Activated CD4-positive, alpha-beta memory T cell treated with anti-CD3 and anti-CD28 coated beads for 36 hours (primary cell): Measurements from ENCODE around the gene MTHFSD. TPM values are rescaled to one million over a fixed set of nuclear protein-coding genes. Genes with fewer than 3 reads are reported as not detected.

Source experiments
- CTCF ChIA-PET: fragments of 350-600 bp; sonication (Branson Sonifier 250); formaldehyde crosslinking; loops from one replicate; lab custom pipeline; 2021; ENCODE audit warnings: antibody characterized with exemption, inconsistent platforms; lab: Charles Lee
- POLR2A ChIA-PET: fragments of 350-600 bp; sonication (Branson Sonifier 250); formaldehyde crosslinking; loops from one replicate; lab custom pipeline; 2021; ENCODE audit warnings: antibody characterized with exemption; lab: Charles Lee
- DNase-seq: peaks from one replicate; pipeline ENCODE4 v3.0.0-alpha.2; 2020
- H3K27ac Mint-ChIP-seq: one replicate; pipeline ENCODE4 v1.8.0; 2021; ENCODE audit warnings: mixed read lengths
- H3K27me3 Mint-ChIP-seq: one replicate; pipeline ENCODE4 v1.8.0; 2021; ENCODE audit warnings: mixed read lengths
- H3K36me3 Mint-ChIP-seq: one replicate; pipeline ENCODE4 v1.8.0; 2021; ENCODE audit warnings: mixed read lengths
- H3K4me1 Mint-ChIP-seq: one replicate; pipeline ENCODE4 v1.8.0; 2021; ENCODE audit warnings: low read depth, mixed read lengths
- H3K4me3 Mint-ChIP-seq: one replicate; pipeline ENCODE4 v1.8.0; 2021; ENCODE audit warnings: mild to moderate bottlenecking, mixed read lengths
- H3K9me3 Mint-ChIP-seq: one replicate; pipeline ENCODE4 v1.8.0; 2021; ENCODE audit warnings: mixed read lengths
- intact Hi-C: fragments of 100-400 bp; cut with micrococcal nuclease; formaldehyde crosslinking; loops from one replicate; pipeline ENCODE4 v1.15.1; 2023
- total RNA-seq, 2 experiments: library from RNA; stranded (reverse); gene quantifications; one replicate each; pipeline ENCODE4 v1.2.3, GENCODE V29; 2021

The MTHFSD gene
- total RNA-seq, 2 experiments from 2014 or later, result 17.9 to 19.0 TPM

DNA sequence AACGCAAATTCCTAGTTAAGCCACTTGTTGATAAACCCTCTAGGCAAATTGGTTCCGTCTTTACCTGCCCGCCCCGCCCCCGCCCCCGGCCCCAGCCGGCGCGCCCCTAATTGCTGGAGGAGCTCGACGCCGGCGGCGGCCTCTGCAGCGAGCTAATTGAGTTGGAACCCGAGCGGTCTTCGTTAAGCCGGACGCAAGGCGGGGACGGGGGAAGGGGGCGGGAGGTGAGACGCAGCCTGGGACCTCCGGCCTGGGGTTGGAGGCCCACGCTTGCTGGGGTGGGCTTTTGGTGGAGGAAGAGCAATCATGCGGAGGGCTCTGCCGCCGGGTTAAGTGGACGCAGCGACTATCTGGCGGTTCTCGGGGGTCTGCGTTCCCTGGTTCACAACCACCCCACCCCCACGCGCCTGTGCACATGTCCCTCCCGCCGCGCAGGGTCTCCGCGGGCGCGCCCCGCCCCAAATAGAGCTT is 57.4 kb downstream of the MTHFSD start:
- H3K36me3 Mint-ChIP-seq, result no peaks in the 10 kb centered on the region
- no peak overlapping the region for H3K27ac Mint-ChIP-seq
- H3K4me1 Mint-ChIP-seq, result no peaks in the 10 kb centered on the region
- intact Hi-C loops, result no loop called here
- DNase-seq, result no peak
- H3K27me3 Mint-ChIP-seq, result peaks cover 71% of the 10 kb centered on the region
- no peak overlapping the region for H3K4me3 Mint-ChIP-seq
- no peaks in the 10 kb centered on the region for H3K9me3 Mint-ChIP-seq
- ChIA-PET POLR2A (no interaction called here), CTCF (interaction anchor here (0.5 kb wide), 1 partner anchor 273 kb away, joined by 3 read pairs; no protein-coding TSS in a partner anchor)

DNA sequence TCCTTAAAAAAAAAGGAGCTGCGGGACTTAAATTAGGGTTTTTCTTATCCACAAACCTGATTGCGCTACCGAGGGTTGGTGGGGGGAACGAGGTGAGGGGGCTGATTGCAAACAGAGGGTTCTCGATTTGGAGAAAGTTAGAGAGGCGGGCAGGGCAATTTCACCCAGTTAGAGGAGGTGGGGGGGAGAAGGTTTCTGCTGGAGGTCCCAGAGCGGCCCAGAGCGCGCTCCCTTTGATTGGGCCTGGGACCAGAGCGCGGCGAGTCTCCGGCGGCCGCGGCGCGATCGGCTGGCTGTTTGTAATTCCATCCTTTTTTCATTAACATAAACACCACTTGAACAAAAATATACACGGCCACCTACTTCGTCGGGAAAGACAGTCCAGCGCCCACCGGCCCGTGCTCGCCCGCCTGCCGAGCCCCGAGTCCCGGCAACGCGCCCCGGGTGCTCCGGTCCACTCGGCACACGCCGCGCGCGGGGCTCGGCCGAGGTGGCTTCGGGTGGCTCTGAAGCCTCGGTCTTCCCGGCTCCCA is 58.0 kb downstream of the MTHFSD start:
- Mint-ChIP-seq H3K36me3 (no peaks in the 10 kb centered on the region), H3K27ac (no peak overlapping the region), H3K9me3 (no peaks in the 10 kb centered on the region), H3K4me1 (no peaks in the 10 kb centered on the region), H3K27me3 (peaks cover 71% of the 10 kb centered on the region), H3K4me3 (no peak overlapping the region)
- intact Hi-C loops, result no loop called here
- no peak for DNase-seq
- ChIA-PET CTCF (no interaction called here), POLR2A (no interaction called here)

DNA sequence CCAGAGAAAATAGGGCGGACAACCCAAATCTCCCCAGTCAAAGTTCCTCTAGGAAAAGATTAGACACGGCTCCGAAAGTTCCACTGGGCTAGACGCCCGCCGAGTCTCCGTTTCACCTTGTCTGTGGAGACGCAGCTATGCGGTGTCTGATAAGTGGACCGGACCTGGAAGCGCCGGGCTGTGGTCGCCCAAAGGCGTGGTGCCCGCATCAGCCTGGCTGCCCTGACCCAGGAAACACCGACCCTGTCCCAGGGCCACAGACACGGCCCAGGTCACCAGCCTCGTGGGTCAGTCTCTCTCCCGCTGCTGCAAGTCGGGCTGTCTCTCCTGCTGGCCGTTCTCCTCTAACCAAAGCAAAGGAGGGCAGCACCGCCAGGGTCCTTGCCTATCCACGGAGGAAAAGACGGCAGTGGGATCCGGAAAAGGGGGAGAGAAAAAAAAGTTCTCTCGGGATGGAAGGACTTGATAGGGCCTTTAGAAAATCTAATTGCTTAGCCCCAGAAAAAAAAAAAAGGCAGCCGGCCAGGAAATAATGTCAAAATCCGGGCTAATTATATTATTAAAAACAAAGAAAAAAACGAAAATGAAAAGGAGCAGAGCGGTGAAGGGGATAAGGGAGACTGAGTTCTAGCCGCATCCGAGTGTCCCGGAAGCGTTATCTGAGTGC is 58.6 kb downstream of the MTHFSD start:
- intact Hi-C loops, result no loop called here
- Mint-ChIP-seq H3K9me3 (no peaks in the 10 kb centered on the region), H3K27ac (no peak overlapping the region), H3K4me1 (no peaks in the 10 kb centered on the region), H3K36me3 (no peaks in the 10 kb centered on the region), H3K27me3 (peaks cover 69% of the 10 kb centered on the region), H3K4me3 (no peak overlapping the region)
- POLR2A ChIA-PET, result no interaction called here
- no peak for DNase-seq
- CTCF ChIA-PET, result no interaction called here

DNA sequence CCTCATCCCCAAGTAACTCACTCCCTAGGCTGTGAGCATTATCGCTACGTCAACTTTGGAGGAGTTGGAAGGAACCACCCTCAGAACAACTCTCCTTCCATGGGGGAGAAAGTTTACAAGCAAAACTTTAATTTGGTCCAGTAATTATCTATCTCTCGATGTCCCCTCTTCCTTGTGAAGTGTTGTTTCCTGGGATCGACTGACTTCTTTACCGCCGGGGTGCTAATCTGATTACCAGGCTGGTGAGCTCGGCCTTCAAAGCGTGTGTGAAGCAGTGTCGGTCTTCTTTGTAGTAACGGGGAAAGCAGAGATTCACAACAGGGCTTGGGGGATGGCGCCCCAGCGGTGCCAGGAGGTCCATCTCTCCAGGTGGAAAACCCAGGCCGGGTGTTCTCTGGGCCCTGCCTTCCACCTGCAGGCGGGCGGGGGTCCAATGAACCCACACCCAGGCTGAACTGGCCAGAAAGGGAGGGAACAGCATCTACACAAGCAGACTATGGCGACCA is 59.2 kb downstream of the MTHFSD start:
- intact Hi-C loops, result no loop called here

DNA sequence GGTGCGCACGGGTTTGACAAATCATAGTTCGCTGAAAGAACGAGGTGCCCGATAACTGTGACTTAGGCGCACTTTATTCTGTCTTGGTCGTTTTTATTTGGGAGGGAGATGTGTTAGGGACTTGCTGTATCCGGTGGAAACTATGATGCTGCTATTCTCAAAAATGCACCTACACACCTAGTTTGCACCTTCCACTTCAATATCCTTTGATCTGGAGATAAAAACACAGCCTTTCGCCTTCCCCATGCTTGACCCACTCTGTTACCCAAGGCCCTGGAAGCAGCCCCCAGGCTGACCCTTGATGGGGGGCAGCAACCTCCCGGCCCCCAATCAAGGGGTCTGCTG is 59.7 kb downstream of the MTHFSD start:
- POLR2A ChIA-PET, result no interaction called here
- Mint-ChIP-seq H3K27me3 (peaks cover 70% of the 10 kb centered on the region), H3K4me1 (no peaks in the 10 kb centered on the region), H3K36me3 (no peaks in the 10 kb centered on the region), H3K27ac (no peak overlapping the region), H3K4me3 (no peak overlapping the region), H3K9me3 (no peaks in the 10 kb centered on the region)
- DNase-seq, result no peak
- intact Hi-C loops, result no loop called here
- CTCF ChIA-PET, result no interaction called here

More for the DNA sequence above, 59.2 kb downstream of the MTHFSD start:
- Mint-ChIP-seq H3K9me3 (no peaks in the 10 kb centered on the region), H3K4me1 (no peaks in the 10 kb centered on the region), H3K27ac (no peak overlapping the region), H3K36me3 (no peaks in the 10 kb centered on the region), H3K4me3 (no peak overlapping the region), H3K27me3 (peaks cover 70% of the 10 kb centered on the region)
- no peak for DNase-seq
- ChIA-PET CTCF (no interaction called here), POLR2A (no interaction called here)

DNA sequence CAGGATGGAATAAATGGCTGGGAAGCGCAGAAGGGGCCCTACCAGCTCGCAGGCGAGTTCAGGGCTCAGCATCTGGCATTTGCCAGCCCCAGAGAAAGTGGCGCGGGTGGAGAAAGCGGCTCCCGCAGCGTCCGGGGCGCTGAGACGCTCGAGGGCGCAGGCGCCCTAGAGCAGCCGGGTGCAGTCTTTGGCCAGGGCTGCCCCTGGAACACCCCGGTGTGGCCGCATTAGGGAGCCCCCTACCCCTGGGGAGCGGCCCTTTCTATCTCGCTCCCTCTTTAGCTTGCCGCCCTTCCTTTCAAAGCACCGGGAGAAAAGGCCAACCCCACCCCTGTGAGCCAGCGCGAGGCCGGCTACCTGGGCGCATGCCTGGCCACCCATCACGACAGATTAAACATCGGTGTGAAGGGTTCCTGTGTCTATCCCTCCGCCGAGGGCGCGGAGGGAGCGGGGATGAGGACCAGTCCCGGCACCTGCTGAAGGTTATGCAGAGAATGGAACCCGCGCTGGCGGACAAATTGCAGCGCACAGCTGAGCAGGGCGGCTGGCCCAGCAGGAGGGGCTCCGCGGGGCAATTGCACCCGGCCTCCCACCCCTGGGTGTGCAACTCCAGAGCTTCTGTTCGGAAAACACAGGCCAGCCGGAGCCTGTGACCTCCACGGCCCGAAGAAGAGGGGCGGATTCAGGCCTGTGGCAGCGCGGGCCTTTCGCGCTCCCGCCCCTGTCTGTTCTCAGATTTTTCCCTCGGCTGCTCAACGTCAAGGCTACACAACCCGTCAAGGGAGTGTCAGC is 60.3 kb downstream of the MTHFSD start:
- Mint-ChIP-seq H3K36me3 (no peaks in the 10 kb centered on the region), H3K27ac (no peak overlapping the region), H3K4me1 (no peaks in the 10 kb centered on the region), H3K27me3 (peaks cover 69% of the 10 kb centered on the region), H3K4me3 (no peak overlapping the region), H3K9me3 (no peaks in the 10 kb centered on the region)
- ChIA-PET POLR2A (no interaction called here), CTCF (interaction anchor here (1.2 kb wide), 1 partner anchor 23 kb away, joined by 3 read pairs; no protein-coding TSS in a partner anchor)
- intact Hi-C loops, result no loop called here
- no peak for DNase-seq

DNA sequence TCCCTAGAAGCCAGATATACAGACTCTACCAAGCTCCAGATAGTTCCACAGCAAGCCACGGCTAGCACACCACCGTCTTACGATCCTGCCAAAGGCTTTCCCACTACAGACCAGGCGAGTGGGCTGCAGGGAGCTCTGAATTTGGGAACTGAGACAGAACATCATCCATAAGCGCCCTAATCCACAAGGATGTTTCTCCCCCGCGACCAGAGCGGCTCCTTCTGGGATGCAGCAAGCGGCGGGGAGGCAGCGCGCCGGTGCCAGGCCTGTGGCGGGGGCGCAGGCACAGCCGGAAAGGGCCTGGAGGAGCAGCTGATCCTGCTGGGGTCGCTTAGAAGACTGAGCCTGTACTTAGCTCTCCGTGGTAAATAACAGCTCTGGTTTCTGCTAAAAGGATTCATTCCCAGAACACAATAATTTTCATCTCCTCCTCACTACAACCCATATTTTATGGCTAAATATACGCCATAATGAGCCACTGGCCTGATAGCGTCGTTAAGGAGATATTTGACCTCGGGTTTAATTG is 60.9 kb downstream of the MTHFSD start:
- POLR2A ChIA-PET, result no interaction called here
- Mint-ChIP-seq H3K27ac (no peak overlapping the region), H3K36me3 (no peaks in the 10 kb centered on the region), H3K4me1 (no peaks in the 10 kb centered on the region), H3K4me3 (no peak overlapping the region), H3K27me3 (peaks cover 63% of the 10 kb centered on the region), H3K9me3 (no peaks in the 10 kb centered on the region)
- DNase-seq, result no peak
- intact Hi-C loops, result no loop called here
- CTCF ChIA-PET, result interaction anchor here (1.2 kb wide), 1 partner anchor 23 kb away, joined by 3 read pairs; no protein-coding TSS in a partner anchor

DNA sequence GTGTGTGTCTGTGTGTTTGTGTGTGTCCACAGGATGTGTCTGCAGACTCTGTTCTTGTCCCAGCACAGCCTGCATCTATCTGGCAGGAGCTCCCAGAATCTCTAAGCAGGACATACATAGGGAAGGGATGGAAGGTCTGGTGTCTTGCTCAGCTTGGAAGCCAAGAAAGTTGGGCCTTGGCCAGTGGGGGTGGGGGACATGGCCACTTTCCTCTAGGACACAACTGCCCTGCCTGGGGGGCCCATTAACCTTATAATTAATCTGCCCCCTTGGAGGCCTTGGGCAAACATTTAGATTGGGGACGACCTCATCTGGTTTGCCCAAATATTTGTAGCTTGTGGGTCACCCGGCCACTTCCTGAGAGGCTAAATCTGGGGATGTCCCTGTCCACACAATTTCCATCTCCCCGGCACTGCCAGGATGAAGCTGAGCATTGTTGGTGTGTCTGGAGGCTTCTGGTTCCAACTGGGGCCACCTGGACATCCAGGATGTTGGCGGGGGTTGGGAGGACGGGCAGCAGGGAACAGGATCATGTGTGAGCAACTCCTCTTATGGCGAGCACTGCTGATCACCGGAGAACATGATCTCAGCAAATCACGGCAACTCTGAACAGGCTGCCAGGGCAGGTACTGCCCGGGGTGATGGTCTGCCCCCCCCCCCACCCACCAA is 61.9 kb downstream of the MTHFSD start:
- intact Hi-C loops, result no loop called here
- H3K27me3 Mint-ChIP-seq, result peaks cover 59% of the 10 kb centered on the region
- H3K4me1 Mint-ChIP-seq, result no peaks in the 10 kb centered on the region
- no peaks in the 10 kb centered on the region for H3K9me3 Mint-ChIP-seq
- H3K27ac Mint-ChIP-seq, result no peak overlapping the region
- H3K36me3 Mint-ChIP-seq, result no peaks in the 10 kb centered on the region
- no peak overlapping the region for H3K4me3 Mint-ChIP-seq
- no peak for DNase-seq
- ChIA-PET POLR2A (no interaction called here), CTCF (interaction anchor here (1.2 kb wide), 1 partner anchor 24 kb away, joined by 3 read pairs; no protein-coding TSS in a partner anchor)

DNA sequence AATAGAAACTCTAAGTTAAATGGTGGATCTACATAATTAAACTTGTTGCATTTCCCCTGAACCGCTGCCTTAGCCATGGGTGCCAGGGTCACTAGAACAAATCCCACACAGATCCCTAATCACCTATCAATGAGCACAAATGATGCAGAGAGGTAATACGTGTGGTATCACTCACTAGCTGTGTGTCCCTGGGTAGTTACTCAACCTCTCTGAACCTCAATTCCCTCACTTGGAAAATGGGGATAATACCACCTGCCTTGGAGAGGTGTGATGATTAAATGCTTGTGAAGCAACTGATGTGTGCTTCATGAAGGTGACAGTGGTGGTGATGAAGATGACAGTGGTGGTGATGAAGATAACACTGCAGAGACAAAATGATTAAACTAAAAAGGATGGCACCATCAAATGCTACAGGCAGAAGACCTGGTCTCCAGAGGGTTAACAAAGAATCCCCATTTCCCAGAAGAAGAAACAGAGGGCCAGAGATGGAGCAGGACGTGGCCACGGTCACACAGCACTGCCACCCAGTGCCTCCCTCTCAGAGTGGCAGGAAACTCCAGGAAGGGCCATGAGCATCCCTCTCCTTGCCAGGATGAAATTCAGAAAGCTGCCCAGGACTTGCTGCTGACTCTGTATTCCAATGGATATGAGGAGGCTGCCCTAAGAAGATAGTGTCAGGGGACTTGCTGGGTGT is 62.6 kb downstream of the MTHFSD start:
- H3K27me3 Mint-ChIP-seq, result peaks cover 57% of the 10 kb centered on the region
- no peak for DNase-seq
- H3K36me3 Mint-ChIP-seq, result no peaks in the 10 kb centered on the region
- H3K27ac Mint-ChIP-seq, result no peak overlapping the region
- no peaks in the 10 kb centered on the region for H3K9me3 Mint-ChIP-seq
- ChIA-PET POLR2A (no interaction called here), CTCF (no interaction called here)
- intact Hi-C loops, result no loop called here
- H3K4me1 Mint-ChIP-seq, result no peaks in the 10 kb centered on the region
- H3K4me3 Mint-ChIP-seq, result no peak overlapping the region

DNA sequence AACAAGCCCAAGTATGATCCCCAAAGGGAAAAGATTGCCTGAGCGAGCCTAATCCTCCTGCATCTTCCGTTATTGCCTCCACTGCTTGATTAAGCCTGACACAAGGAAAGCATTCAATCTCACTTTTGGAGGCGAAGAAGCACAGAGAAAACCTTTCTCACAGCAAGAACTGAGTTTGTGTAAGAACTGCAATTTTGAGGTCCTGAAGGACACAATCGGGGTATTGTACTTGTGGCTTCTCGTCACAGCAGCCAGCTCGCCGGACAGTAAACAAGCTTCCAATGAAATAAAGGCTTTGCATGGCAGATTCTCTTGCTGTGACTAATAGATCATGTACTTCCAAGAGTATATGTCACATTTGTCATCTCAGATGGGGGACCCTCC is 63.4 kb downstream of the MTHFSD start:
- H3K27ac Mint-ChIP-seq, result no peak overlapping the region
- ChIA-PET POLR2A (no interaction called here), CTCF (no interaction called here)
- H3K9me3 Mint-ChIP-seq, result no peaks in the 10 kb centered on the region
- H3K4me1 Mint-ChIP-seq, result no peaks in the 10 kb centered on the region
- intact Hi-C loops, result no loop called here
- no peaks in the 10 kb centered on the region for H3K36me3 Mint-ChIP-seq
- DNase-seq, result no peak
- H3K27me3 Mint-ChIP-seq, result peaks cover 53% of the 10 kb centered on the region
- H3K4me3 Mint-ChIP-seq, result no peak overlapping the region

DNA sequence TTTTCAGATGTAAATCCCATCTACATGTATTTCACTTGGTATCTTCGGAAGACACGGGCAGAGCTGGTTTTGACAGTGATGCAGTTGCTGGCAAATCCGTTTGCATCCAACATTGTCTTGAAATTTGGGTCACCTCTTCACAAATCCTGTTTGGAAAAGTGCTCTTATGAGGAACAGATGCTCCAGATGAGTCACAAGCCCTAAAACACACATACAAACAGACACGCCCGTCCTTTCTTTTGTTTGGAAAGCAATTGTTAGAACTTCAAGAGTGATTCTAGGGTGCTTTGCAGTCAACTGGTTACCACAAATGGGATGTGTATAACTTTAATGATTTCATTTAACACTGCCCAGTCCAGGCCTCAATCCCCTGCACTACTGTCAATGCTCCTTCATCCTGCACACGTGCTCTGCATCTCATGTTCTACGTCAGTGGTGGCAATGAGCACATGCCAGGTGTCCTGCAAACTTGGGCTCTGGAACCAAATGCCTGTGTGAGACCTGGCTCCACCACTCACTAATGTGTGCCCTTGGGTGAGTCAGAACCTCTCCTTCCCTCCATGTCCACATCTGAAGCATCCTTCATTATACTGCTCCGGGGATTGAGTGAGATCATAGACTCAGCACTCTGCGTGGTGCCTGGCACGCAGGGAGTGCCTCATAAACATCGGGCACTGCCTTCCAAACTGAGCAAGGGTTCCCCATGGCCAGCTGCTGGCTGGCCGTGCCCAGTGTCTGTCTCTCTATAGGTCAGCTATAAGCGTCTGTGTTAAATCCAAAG is 64.0 kb downstream of the MTHFSD start:
- Mint-ChIP-seq H3K9me3 (no peaks in the 10 kb centered on the region), H3K36me3 (no peaks in the 10 kb centered on the region), H3K27ac (no peak overlapping the region), H3K4me3 (no peak overlapping the region), H3K27me3 (peaks cover 49% of the 10 kb centered on the region), H3K4me1 (no peaks in the 10 kb centered on the region)
- no peak for DNase-seq
- ChIA-PET POLR2A (no interaction called here), CTCF (no interaction called here)
- intact Hi-C loops, result no loop called here
